HG03432 (cell line): ENCODE data around the gene CFAP43.
"Not testable (repeated sequence)": the region's sequence is repeated elsewhere in the genome, so short reads cannot be mapped to it uniquely, and the experiment has no call there.

Experiments used
- ATAC-seq: cut with Tn5 transposase; IDR thresholded peaks from one replicate; pipeline ENCODE4 v1.9.1; 2021; ENCODE audit warnings: mild to moderate bottlenecking, moderate library complexity; ENCODE audit not compliant: unreplicated experiment

Gene CFAP43

DNA sequence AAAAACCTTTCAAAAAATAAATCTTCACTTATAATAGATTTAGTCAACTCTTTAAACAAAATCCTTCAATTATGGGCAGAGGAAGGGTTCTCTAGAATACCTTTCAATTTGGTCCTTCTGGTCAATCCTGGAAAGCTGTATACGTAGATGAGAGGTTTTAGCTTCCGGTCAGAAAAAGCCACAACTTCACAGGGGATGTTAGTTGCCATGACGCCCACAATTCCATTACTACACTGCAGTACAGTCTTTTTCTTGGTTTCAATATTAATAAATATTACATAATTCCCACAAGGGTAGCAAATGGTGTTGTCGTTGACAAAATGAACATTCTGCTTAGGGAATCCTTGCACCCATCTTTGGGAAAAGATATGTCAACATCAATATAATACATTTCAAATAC, 1.7 kb downstream of the CFAP43 start:
- ATAC-seq, result no peak

DNA sequence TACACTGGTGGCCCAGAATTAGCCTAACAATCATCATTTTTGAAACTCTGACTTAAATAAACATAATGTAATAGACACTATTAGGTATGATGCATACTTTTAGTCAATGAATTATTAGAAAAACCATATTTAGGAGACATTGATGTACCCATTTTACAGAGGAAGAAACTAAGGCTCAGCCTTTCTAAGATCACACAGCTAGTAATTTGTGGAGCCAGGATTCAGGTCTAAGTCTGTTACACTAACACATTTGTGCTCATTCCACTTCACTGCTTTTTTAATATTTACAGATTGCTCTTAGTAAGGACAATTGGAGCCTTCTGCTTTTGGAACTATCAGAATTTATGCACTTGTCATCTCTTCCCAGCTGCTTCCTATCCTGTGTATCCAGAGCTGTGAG, 8.9 kb downstream of the CFAP43 start:
- ATAC-seq, result no peak

DNA sequence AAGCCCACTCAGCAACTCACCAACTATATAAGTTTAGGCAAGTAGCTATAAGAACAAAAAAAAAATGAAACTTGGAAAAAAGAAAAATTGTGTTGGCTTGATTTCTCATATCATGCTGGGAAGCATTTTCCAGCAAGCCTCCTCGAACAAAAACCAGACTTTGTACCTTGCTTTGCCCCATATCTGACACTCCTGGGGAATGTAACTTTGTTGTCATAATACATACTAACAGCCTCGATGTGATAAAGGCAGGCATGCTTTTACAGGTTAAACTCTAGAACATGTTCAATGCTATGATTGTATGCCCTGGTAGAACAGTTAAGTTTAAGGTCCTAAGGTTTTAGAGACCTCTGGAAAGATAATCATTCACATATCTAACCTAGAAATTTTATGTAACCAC, 11.6 kb downstream of the CFAP43 start:
- no peak for ATAC-seq

DNA sequence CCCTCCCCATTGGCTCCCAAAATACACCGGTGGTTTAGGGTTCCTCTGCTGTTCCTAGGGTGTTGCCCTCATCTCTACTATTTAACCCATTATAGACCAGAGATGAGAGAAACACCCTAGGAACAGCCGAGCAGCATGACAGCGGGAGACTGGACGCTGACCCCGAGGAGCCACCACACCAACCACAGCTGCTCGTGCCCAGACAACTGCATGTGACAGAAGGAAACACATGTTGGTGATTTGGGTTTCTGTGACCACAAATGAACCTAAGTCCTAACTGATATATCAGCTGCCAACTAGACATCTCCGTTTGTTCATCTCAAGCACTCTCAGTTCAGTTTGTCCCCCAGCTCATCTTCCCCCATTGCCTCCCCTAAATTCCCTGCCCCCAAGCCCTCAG, 13.4 kb downstream of the CFAP43 start:
- ATAC-seq, result no peak

DNA sequence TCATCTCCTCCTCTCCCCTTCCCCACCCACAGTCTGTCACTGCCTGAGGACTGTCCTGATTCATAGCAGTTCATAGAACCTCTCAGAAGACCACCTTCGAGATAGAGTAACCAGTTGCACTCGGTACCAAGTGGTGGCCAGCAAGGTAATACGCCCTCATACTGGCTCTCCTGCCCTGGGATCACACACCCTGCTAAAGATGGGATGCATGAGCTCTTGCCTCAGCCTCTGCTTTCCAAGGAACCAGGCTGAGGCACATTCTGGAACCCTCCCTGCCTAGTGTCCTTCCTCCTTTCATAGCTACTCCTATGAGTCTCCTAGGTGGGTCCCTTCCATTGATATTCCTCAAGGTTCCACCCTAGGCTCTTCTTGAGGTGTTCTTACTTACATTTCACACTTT, 15.5 kb downstream of the CFAP43 start:
- no peak for ATAC-seq

DNA sequence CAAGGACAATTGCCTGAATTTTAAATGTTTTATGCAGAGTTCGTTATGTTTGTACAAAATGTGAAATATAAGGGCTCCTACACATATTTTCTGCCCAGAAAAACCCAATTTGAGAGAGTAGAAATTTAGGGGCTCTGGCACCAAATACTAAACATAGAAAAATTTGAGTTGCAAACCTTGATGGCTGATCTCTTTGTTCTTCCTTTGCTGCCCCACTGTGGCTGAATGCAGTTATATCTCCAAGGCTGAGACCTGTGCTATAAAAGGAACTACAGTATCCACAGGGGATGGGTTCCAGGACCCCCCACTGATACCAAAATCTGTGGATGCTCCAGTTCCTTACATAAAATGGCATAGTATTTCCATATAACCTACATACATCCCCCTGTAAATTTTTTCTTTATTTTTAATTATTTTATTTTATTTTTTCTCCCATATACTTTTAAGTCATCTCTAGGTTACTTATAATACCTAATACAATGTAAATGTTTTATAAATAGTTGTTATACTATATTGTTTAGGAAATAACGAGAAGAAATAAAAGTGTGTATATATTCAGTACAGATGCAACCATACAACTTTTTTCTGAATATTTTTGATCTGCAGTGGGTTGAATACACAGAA, 22.5 kb downstream of the CFAP43 start:
- no peak for ATAC-seq

DNA sequence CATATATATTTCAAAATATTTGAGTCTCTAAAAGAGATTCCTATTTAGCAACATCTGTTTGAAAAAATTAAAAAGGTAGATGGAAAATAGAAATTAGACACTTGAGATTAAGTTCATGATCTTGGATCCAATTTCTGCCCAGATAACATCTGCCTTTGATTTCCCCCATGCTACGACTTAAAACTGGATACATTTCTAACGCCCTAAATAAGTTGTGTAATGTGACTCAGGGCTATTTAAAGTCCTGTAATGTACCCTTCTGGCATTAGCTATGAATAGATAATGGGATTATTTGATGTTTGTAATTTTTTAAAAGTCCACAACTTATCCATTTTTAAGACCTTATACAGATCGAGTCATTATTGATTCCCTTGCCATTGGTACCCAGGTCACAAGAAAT, 23.4 kb downstream of the CFAP43 start:
- no peak for ATAC-seq

DNA sequence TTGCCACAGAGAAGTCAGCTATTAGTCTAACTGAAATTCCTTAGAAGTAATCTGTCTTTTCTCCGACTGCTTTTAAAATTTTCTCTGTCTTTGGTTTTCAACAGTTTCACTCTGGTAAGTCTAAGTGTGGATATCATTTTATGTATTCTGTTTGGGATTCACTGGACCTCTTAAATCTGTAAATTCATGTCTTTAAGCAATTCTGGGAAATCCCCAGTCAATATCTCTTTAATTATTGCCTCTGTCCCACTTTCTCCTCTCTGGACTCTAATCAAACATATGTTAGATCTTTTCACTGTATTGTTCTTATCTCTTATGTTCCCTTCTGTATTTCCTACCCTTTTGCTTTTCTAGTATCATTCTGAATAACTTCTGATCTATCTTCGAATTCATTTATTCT, 29.9 kb downstream of the CFAP43 start:
- ATAC-seq, result no peak

DNA sequence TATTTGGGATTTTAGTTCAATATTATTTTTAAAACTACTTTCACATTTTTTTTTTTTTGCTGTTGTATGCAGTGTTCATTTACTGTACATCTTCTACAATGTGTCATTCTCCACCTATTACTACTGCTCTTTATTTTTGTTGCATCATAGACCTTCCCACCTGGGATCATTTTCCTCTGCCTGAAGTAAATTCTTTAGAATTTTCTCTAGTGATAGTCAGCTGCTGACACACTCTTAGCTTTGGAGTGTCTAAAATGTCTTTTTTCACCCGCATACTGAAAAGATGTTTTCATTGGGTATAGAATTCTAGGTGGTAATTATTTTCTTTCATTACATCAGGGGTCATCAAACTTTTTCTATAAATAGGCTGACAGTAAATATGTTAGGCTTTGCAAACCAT, 30.5 kb downstream of the CFAP43 start:
- ATAC-seq, result no peak

DNA sequence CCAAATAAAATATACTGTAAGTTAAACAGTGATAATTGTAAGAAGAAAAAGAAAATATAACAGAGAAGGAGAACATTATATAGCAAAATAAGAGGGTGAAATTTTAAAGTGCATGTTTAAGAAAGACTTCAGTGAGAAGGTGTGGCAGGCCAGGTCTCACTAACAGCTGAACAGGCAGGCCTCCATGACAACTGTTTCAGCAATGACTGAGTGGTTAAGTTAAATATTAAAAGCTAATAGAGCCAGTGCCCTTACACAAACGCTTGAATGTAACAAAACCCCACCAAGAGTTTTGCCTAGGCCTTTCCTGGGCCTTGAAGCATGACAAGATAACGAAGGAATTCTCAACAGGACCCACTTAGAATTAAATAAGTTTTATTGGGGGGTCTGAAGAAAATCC, 32.6 kb downstream of the CFAP43 start:
- no peak for ATAC-seq

DNA sequence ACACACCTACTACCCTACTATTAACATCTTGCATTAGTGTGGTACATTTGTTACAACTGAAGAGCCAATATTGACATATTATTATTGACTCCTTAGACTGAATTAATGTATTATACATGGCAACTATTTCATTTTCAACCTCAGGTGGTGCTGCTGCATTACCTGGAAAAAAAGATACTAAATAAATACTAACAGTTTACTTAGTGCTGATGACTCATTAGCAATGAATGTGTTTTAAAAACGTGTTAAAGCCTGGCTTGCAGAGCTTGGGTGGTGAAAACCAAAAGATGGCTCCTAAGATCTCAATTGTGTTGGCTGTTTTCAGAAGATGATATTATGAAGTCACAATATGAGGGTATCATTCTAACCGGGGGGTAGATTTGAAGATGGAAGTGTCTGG, 34.8 kb downstream of the CFAP43 start:
- no peak for ATAC-seq

DNA sequence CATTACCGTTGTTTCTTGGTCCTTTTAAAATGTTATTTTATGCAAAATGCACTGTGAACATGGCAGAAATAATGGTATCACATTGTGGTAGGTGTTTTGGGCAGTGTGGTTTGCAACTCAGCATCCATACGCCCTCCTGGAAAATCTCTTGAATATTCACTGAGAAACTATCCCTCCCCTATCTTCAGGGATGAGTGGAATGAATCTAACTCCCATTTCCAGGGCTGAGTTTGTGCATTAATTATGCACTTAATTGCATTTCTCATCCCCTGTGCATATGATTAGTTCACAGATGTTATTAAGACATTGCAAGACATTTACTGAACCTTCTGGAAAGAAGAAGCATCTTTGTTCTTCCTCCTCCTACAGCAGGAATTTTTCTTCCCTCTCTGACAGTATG, 36.5 kb downstream of the CFAP43 start:
- no peak for ATAC-seq

DNA sequence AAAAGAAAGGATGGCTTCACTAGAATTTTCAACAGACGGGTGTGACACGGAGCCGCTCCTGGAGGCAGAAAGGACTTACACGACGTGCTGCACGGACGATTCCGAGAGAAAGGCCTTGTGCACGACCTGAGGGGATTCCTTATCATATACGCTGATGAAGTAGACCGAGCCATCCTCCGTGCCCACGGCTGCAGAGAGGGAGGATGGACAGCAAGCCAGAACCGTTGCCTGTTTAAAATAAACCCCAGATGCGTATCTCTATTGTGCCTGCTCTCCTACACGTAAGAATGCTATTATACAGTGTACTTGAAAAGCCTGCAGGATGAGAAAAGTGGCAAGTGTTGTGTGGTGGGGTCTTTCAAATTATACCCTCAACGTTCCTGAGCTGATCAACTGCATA, 38.4 kb downstream of the CFAP43 start:
- no peak for ATAC-seq

DNA sequence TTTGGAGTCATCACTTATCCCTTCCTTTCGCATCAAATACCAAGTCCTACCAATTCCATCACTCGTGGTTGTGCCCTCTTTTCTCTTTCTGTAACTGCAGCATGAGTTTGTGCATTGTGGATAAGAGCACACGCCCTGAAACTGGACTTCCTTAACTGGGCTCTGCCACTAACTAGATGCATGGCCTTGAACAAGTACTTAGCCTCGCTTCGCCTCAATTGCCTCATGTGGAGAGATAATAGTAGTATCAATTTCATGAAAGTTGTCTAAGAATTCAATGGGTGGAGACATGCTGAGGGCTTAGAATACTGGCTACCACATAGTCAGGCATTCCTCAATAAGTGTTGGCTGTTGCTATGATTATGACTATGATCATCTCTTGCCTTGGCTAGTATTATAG, 41.5 kb downstream of the CFAP43 start:
- ATAC-seq, result no peak

DNA sequence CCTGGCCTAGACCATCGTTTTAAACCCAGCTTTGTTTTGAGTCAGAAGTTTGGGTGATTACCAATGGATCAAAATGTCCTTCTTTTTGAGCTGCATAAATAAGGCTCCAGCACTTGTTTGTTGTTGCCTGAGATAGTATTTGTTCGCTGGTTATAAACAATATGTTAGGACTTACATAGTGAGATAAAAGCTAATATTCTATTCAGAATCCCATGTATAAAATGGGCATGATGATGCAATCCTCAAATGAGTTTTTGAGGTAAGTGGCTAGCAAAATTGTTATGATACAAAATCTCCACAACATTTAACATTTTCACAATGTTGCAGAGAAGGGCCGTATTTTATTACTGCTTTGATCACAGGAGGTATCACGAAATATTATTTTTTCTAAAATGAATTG, 48.5 kb downstream of the CFAP43 start:
- ATAC-seq, result no peak

DNA sequence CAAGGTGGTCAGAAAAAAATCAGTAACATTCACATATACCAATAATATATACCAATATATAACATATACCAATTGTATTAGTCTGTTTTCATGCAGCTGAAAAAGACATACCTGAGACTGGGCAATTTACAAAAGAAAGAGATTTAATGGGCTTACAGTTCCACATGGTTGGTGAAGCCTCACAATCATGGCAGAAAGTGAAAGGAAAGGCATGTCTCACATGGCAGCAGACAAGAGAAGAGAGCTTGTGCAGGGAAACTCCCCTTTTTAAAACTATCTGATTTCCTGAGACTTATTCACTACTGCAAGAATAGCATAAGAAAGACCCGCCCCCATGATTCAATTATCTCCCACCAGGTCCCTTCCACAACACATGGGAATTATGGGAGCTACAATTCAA, 58.0 kb downstream of the CFAP43 start:
- ATAC-seq, result not testable (repeated sequence)

DNA sequence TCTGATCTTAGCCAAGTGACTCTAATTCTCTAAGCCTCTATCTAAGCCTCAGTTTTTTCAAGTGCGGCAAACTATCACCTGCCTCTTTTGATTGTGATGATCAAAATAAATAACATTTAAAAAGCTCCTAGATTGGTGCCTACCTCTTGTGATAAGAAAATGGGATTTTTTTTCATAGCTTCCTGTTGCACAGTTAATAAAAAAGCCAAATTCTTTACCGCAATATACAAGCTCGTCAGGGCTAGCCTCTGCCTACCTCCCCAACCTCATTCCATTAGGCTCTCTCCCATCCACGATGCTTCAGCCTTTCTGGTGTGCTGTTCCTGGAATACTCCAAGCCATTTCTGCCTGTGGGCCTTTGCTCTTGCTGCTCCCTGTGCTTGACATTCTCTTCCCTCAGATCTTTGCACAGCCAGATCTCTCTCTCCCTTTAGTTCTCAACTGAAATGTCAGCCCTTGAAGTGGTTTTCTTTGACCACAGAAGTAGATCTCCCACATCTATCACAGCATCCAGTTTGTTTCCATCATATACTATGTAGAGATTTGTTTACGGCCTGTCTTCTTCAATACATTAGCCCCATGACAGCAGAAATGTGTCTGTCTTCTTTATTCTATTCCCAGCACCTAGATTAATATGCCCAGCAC, 61.4 kb downstream of the CFAP43 start:
- ATAC-seq, result no peak

DNA sequence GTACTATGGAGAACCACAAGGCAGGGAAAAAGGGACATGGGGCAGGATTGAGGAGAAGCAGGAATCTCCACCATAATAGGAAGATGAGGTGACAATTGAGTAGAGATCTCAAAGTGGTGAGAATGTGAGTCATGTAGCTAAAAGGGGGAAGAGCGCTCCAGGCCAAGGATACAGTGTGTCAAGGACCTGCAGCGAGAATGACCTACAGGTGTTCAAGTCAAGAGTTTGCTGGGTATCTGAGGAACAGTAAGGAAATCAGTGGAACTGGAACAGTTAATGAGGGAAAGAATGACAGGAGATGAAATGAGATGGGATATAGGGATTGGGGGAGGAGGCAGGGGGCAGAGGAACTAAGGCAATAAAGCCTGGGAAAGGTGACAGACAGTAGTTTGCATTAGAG, 76.6 kb downstream of the CFAP43 start:
- no peak for ATAC-seq

DNA sequence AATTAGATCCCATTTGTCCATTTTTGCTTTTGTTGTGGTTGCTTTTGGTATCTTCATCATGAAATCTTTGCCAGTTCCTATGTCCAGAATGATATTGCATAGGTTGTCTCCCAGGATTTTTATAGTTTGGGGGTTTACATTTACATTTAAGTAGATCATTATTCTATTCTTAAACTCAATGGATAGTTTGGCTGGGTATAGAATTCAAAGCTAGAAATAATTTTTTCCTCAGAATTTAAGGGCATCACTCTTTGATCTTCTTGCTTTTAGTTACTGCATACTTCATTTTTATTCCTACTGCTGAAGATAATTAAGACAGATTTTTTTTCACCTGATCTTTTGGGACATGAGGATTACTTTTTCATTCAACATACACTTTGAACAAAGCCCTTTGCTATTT, 80.4 kb downstream of the CFAP43 start:
- ATAC-seq, result no peak

DNA sequence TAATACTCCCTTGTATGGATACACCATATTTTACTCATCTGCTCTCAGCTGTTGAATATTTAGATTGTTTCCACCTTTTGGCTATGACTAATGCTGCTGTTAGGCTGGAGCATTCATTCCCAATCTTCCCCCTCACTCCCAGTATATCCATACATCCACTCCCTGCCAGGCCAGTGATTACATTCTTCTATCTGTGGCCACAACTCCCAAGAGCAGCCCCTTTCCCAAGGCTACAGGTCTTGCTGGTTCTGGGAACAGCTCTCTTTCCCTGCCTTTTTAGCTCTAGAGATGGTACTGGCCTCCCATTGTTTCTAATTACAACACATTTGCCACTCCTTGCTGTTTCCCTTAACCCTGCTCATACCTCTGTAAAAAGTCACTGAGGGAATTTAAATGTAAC, 82.0 kb downstream of the CFAP43 start:
- ATAC-seq, result no peak

DNA sequence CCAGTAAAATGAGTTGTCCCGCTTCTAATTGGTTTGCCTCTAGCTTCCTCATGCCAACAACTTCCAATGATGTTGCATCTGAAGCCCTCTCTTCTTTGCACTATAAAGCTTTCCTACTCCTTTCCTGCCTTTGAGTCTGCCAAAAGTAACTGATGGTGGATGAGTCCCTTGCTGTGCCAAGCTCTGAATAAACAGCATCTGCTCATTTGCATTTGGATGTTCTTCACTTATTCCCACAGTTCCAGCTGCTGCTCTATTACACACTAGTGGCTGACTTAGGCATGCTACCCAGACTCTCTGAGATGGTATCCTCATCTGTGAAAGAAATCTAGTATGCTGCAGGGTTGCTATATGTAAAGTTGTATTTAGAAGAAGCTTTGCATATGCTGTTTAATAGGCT, 85.3 kb downstream of the CFAP43 start:
- ATAC-seq, result no peak

DNA sequence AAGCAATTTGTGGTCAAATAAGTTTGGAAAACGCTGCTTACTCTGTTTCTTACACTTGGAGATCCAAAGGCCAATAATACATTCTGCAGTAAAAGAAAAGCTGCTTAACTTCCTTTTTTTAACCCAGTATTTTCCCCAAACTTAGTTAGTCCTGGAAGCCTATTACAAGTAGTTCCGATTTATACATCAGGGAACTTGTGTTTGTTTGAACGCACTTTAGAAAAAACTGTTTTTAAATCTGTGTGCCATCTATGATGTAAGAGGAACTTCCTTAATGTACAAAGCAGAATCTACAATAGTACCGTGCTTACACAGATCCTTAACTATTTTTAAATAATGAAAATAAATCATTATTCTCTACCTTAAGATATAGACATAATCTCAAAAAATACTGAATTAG, 87.2 kb downstream of the CFAP43 start:
- ATAC-seq, result no peak

DNA sequence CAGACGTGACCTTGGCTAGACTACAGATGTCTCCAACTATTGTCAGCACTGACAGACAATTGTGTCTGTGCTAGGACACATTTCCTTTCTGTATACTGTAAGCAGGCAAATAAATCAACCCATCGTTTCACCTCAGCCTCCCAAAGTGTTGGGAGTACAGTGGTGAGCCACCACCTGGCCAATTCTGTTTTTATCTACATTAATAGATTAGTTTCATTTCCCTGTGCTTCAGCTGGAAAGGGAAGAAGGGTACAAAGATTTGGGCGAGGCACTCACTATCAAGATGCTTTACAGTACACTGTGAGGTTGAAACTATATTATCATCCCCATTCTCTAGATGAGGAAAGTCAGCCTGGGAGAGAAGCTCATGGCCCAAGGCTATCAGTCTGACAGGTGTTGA, 88.3 kb downstream of the CFAP43 start:
- no peak for ATAC-seq
